HG02610 (cell line): ENCODE data around the gene GLIS1.

ENCODE experiments used
- ATAC-seq: cut with Tn5 transposase; IDR thresholded peaks from one replicate; pipeline ENCODE4 v1.9.1; 2021; ENCODE audit warnings: mild to moderate bottlenecking, moderate library complexity; ENCODE audit not compliant: unreplicated experiment

The GLIS1 gene

DNA sequence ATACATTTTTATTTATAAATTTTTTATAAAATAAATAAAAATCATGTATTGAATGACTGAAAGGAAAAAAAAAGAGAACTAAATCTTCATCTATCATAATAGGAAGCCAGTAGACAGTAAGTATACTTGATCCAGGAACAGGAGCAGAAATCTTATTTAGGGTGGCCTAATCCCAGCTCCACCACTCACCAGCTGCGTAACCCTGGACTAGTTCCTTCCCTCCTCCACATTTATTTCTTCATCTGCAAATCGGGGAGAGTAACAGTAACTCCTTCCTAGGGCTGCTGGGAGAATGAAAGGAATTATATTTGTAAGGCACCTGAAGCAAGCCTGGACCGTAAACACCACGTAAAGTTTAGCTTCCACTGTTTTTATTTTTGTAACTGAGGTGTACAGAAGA is 17.9 kb downstream of the GLIS1 start:
- ATAC-seq = no peak

DNA sequence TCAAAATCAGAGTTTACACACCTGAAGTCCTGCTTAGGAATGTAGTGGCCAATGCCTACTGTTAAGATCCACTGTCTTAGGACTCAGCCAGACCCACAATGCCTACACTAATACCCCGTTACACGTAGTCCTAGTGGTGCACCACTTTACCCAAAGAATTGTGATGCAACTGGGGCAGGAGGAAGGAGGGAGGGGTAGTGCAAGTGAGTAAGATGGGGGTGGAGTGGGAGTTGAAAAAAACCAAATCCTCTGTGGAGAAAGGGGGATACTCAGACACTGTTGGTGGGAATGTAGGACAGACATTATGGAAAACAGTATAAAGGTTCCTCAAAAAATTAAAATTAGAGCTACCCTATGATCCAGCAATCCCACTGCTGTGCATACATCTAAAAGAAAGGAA is 19.5 kb downstream of the GLIS1 start:
- ATAC-seq = no peak

DNA sequence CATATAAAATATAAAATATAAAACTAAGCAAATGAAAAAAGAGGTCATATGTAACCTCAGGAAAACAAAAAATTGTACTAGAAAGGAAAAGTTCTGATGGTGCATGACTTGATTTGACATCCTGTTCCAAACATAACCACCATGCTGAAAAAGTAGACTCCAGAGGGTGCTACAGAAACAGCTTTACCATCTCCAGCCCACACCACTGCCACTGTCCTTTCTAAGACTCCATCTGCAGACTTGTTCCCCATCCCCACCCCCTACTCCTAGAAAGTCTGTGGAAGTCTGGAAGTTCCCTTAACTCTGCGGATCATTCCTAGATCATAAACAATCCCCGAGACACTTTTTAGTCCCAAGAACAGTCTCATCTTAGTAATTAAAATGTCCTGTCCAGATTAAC is 20.5 kb downstream of the GLIS1 start:
- ATAC-seq = no peak

DNA sequence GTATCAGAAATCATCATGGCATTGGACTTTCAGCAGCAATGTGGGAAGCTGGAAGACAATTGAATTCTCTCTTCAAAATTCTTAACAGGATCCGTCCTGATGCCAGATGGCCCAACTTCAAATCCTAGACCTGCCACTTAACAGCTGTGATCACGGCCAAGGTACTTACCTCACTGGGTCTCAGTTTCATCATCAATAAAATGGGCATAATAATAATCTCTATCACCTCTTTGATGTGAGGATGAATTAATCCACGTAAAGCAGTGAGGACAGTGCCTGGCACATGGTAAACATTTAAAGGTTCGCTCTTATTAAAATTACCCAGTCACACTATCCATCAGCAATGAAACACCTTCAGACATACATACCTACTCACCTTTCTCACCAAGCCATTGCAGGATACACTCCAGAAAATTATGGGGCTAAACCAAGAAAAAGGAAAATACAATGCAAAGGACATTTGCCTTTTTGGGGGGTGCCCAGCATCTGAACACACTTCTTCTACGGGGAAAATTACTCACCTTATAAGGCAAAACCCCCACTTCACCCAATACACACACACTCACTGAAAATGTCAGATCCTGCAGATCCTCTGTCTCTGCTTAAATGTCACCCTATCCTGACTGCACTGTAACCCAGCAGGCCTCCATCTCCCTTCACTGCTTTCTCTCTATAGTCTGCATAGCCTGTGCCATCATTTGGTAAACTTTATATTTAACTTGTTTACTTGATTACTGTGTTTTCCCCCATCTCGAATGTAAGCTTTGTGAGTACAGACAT is 21.7 kb downstream of the GLIS1 start:
- no peak for ATAC-seq

DNA sequence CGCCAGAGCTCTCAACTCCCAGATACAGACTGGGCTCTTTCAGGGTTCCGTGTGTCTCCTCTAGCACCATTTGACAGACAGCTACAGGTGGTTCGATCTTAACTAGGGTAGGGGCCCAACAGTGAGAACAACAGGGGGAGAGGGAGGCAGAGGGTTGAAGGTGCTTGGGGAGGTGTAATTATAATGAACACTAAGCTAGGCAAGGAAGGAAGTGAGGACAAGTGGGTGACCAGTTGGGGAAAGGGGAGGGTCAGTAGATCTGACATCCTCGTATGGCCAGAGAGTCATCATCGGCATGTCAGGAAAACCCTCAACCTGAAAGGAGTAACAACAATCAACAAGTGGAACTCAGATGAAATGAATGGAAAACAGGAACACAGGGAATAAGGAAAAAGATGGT is 22.8 kb downstream of the GLIS1 start:
- ATAC-seq = no peak

DNA sequence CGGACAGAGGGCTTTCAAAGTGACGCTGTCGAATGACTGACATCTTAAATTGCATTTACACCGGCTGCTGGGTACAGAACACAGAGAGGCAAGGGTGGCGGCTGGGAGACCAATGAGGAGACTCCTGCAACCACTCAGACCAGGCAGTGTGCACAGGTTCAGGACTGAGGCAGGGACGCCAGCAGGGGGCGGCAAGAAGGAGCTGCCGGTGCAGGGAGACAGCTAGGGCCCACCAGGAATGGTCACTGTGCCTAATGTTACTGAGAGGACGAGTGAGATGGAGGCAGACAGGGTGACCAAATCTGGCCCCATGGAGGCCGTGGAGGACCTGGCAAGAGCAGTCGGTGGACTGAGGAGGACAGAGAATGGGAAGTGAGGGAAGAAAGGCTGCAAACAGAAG is 23.5 kb downstream of the GLIS1 start:
- no peak for ATAC-seq

DNA sequence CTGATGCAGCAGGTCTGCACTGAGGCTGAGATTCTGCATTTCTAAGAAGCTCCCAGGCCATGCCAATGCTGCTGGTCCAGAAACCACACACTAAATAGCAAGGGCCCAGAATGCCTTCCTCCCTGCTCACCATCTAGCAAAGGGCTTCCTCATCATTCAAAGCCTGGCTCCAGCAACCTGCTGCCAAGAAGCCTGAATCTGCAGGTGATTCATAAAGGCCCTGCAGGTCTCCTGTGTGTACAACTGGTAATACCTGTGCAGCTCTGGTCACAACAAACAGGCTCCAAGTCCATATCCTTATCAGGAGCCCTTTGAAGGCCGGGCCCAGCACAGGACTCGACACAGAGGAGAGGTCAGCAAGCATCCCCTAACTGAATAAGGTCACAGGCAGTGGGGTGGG is 26.7 kb downstream of the GLIS1 start:
- no peak for ATAC-seq

DNA sequence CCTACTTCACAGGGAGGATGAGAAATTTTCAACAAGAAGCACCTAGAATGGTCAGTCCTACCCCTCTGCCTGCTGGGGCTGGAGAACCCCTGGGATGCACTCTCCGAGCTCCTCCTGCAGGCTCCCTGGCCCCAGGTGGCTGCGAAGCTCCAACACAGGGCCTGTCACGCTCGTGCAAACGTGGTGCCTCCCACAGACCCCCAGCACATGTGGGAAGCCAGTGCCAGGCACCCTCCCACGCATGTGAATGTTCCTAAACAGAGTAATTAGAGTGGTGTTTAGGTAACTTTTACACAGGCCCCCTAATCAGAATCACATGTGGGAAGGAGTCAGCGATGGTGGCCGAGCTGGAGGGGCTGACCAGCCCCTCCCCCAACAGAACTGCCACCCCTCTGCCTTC is 28.4 kb downstream of the GLIS1 start:
- ATAC-seq = no peak

DNA sequence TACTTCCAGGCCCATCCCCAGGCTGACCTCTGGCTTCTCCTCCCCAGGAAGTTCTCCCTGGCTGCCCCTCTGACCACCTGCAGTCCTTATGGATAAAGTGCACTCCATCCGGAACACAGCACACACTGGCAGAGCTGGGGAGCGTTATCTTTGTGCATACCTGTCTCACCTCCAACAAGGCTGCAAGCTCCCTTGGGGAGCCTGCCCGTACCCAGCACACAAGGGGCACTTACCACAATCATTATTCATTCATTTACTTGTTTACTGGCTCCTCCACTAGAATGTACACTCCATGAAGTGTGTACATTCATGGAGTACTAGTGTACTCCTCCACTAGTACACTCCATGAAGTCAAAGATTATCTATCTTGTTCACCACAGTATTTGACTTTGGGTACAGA is 30.3 kb downstream of the GLIS1 start:
- ATAC-seq = no peak

DNA sequence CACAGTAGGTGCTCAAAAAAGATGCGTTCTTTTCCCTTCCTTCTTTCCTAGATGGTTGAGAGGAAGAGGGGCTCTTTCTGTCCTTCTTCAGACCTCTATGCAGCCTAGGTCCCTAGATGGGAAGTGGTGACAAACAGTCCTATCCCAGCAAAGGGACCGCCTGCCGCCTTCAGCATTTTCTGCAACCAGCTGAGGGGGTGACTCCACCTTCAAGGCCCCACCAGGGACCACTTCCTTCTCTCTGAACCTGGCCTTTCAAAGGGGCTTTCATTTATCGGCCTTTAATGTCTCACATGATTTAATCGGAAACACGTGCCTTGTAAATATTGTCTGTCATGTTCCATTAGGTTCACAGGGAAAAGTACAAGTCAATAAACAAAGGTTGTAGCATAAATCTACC is 32.6 kb downstream of the GLIS1 start:
- ATAC-seq = no peak

DNA sequence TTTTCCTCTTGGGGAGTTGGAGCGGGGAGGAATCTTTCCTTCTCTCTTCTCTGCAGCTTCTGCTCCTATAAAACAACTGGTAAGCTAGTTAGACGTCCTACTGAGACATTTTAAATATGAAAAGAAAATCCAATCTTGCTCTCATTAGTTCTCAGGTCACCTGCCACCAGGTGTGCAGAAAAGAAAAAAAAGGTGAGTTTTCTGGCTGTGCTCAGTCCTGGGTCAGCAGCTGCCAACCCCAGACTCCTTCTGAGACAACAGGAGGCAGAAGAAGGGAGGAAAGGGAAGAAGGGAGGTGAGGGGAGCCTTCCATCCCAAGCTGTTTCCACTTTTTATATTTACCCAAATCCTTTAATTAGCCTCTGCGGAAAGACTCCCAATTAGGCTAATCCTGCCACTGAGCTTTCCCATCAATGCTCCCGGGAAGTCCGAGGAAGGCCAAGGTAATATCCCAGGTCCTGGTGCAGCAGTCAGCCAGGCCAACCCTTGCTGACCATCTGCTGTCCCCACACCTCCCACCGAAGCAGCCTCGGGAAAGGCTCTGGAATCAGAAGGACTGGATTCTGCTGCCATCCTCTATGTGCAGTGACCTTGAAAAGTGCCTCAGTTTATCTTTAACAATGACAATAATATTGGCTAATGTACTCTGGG is 33.4 kb downstream of the GLIS1 start:
- no peak for ATAC-seq

DNA sequence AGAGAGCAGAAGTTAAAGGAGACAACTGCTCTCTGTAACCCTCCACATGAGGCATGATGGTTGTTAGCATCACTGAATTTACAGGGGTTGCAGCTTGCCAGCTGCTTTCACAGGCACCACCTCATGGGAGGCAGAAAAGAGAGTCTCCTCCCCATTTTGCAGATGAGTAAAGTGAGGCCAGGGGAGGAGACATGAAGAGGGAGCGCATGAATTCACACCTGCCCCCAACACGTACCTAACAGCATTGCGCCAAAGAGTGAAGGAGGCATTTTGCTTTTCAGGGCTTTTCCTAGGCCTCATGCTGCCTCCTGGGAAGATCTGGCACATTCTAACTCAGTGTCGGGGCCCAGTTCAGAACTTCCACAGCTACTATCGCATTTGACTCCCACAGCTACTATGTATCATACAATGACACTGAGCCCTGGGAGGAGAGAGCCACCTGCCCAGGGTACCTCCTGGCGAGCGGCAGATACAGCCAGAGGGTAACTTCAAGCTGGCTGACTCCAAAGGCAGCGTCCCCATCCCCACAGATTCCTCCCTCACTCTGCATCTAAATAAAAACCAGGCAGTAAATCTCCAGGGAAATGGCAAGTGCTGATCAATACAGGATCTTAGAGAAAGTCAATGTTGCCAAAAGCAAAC is 34.0 kb downstream of the GLIS1 start:
- ATAC-seq = no peak

DNA sequence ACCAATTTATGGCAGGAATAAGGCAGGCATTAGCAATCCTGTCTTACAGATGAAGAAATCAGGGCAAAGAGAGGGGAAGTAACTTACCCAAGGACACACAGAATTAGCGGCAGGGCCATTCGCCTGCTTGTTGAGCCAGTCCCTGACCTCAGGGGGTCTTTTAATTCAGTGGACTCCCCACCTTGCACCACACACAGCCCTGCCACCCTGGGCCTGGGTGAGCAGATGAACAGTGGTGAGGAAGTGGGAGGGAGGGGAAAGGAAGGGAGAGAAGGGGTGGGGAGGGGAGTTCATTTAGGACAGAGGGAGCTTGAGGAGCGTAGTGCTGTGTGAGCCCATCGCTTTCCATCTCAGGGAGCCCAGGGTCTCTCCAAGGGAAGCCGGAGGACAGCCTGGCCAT is 34.7 kb downstream of the GLIS1 start:
- no peak for ATAC-seq

DNA sequence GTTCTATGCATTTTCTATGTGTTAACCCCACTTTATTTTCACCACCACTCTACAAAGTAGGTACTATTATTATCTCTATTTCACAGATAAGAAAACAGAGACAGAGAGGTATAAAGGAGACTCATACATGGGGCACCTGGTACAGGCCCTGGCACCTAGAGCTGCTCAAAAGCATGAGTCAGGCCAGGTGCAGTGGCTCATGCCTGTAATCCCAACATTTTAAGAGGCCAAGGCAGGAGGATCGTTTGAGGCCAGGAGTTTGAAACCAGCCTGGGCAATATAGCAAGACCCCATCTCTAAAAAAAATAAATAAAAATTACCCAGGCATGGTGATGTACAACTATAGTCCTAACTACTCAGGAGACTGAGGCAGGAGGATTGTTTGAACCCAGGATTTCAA is 35.8 kb downstream of the GLIS1 start:
- no peak for ATAC-seq

DNA sequence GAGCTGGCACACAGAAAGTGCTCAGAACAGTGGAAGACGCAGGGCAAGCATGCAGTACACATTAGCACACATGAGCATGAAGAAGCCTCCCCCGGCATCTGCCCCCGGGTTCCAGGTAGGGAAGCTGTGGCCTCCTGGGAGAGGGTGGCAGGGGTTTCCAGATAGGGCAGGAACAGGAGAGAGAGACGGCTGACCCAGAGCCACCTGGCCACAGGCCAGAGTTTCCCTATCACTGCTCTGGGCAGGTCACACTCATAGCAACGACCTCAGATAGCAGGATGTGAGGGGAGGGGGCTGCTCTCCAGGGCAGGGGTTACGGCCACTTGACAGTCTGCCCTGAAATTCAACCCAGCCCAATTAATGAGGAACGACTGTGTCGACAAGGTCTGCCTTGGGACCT is 36.6 kb downstream of the GLIS1 start:
- ATAC-seq = no peak

DNA sequence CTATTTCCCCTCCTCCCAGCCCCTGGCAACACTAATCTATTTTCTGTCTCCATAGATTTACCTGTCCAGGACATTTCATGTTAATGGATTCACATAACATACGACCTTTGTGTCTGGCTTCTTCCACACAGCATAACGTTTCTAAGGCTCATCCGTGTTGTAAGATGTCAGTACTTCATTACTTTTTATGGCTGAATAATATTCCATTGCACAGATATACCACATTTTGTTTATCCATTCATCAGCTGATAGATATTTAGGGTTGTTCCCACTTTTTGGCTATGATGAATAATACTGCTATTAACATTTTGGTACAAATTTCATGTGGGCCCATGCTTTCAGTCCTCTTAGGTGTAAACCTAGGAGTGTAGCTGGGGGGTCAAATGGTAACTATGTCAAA is 38.2 kb downstream of the GLIS1 start:
- no peak for ATAC-seq

DNA sequence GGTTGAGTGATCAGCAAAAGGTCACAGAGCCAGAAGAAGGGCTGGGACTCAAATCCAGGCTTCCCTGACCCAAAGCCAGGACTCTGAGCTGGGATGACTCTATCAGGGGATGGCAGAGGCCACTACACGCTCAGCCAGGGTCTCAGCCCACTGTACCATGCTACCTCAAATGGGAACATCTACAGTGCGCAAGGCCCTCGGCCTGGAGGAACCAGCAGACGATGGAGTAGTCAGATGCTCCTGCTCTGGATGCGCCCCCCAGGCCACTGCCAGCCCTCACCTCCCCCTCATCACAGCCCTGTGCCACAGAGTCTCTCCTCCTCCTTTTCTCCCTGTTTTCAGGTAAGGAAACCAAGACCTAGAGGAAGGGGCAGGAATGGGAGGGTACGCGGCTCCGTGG is 39.0 kb downstream of the GLIS1 start:
- ATAC-seq = no peak

DNA sequence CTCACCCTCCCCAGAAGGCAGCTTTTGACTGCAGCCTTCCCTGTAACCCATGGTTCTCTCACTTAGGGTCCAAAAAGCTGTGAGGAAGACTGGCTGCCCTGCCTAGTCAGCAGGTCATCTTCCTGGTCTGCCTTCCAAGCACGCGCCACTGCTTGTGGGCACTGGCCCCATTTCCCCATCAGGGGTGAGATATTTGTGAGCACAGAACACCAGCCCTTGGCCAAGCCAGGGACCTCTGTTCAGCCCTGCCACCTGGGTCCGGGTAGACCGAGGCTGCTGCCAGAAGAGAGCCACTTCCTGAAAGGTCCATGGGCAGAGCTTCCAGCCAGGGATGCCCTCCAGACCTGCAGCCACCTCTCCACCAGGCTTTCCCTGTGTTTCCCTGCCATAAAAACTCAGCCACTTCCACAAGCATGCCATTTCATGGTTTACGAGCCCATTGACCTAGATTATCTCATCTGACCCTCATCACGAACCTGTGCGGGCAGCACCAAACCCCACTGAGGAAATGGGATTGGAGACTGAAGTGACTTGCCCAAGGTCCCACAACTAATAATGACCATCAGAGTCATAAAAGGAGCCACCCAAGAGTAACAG is 40.5 kb downstream of the GLIS1 start:
- ATAC-seq = no peak

DNA sequence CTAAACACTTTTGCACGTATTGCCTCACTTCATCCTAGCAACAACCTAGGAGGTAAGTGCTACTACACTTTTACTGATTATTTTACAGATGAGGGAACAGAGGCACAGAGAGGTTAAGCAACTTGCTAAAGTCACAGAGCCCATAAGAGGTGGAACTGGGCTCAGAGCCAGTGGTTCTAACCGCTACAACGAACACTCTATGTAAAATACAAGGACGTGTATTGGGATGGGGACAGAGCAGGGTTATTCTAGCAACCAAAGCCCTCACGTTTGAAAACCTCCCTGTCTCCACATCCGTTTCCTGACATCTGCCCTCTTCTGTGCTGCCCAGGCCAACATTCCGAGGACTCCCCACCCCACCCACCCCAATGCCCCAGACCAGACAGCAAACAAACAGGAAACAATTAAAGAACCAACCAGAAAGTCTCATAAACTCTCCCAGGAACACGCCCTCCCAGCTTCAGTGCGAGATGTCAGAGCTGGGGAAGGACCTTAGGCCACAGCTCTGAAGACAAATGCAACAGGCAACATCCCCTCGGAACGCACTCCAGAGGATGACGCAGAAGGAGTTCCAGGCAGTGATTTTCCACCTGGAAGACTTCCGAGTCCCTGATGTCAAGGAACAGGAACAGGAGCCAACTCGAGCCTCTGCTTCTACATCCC is 41.1 kb downstream of the GLIS1 start:
- no peak for ATAC-seq

DNA sequence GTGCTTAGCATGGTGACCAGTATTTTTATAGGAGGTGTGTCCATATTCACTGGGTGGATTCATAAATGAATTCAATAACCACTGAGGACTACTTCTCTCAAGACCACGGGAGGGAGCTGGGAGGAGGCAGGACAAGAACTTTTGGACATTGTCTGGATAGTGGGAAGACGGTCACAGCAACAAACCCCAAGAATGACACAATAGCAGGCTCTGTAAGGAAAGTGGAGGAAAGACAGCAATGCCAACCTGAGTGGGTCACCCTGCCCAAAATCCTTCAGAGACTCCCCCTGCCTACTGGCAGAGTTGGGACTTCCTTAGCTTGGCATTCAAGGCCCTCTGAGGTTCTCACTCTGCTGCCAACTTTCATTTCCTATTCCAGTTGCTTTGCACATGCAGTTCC is 42.0 kb downstream of the GLIS1 start:
- ATAC-seq = no peak

DNA sequence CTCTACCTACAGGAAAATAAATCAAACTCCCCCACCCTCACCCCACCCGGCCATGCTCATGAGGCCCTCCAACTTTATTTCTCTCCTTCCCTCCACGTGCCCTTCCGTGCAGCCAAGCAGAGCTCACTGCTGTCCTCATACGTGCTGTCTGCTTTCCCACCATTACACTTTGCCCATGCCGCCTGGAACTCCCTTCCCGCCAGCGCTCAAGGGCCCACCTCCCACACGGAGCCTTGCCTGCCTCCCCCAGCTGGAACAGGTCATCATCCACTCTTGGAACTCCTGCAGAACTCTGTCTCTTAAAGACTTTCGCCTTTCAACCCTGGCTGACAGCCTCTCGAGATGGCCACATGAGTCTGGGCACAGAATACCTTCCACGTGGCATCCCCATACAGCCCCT is 42.4 kb downstream of the GLIS1 start:
- ATAC-seq = no peak
